CD4-positive, alpha-beta memory T cell (primary cell): ENCODE measurements around the gene ACOX2. TPM values are rescaled to one million over a fixed set of nuclear protein-coding genes. Genes with fewer than 3 reads are reported as not detected.

Experiments
- CTCF ChIA-PET: fragments of 350-600 bp; sonication (Branson Sonifier 250); formaldehyde crosslinking; loops from one replicate; lab custom pipeline; 2021; ENCODE audit warnings: inconsistent platforms; ENCODE audit not compliant: partially characterized antibody; lab: Charles Lee
- POLR2A ChIA-PET: fragments of 350-600 bp; sonication (Branson Sonifier 250); formaldehyde crosslinking; loops from one replicate; lab custom pipeline; 2021; ENCODE audit not compliant: partially characterized antibody; lab: Charles Lee
- DNase-seq, 5 donors: peaks; one replicate each; pipeline versions ENCODE4 v3.0.0 to v3.0.0-alpha.2; 2020 to 2022; ENCODE audit warnings: mixed read lengths in 1 of 5
- H3K27ac ChIP-seq: one replicate; pipeline ENCODE4 v1.7.0; 2013; ENCODE audit warnings: low read depth, low read length
- H3K27me3 ChIP-seq: 2 replicates; pipeline ENCODE4 v1.7.0; 2013; ENCODE audit warnings: mild to moderate bottlenecking, low read length, moderate library complexity; ENCODE audit not compliant: insufficient read depth
- H3K36me3 ChIP-seq: 2 replicates; pipeline ENCODE4 v1.7.0; 2013; ENCODE audit warnings: mild to moderate bottlenecking, low read length, moderate library complexity; ENCODE audit not compliant: insufficient read depth
- H3K4me1 ChIP-seq: 2 replicates; pipeline ENCODE4 v1.7.0; 2013; ENCODE audit warnings: mild to moderate bottlenecking, low read length, moderate library complexity; ENCODE audit not compliant: insufficient read depth
- H3K4me3 ChIP-seq, 2 donors: one replicate each; pipeline ENCODE4 v1.7.0; 2013; ENCODE audit warnings: low read length in 2 of 2, mild to moderate bottlenecking in 1 of 2
- H3K9me3 ChIP-seq, 2 donors: one replicate each; pipeline ENCODE4 v1.7.0; 2013; ENCODE audit warnings: low read length in 2 of 2, control low read depth in 1 of 2; ENCODE audit not compliant: control insufficient read depth in 1 of 2
- H3K27ac Mint-ChIP-seq, 7 donors: one replicate each; pipeline ENCODE4 v1.8.0; 2020 to 2021; ENCODE audit warnings: mixed read lengths in 7 of 7, mild to moderate bottlenecking in 6 of 7, inconsistent platforms in 3 of 7, moderate library complexity in 3 of 7
- H3K27me3 Mint-ChIP-seq, 2 donors: one replicate each; pipeline ENCODE4 v1.8.0; 2020 to 2021; ENCODE audit warnings: mixed read lengths in 2 of 2
- H3K36me3 Mint-ChIP-seq, 2 donors: one replicate each; pipeline ENCODE4 v1.8.0; 2020 to 2021; ENCODE audit warnings: mixed read lengths in 2 of 2, inconsistent platforms in 1 of 2, mild to moderate bottlenecking in 1 of 2
- H3K4me1 Mint-ChIP-seq, 4 donors: one replicate each; pipeline ENCODE4 v1.8.0; 2020 to 2021; ENCODE audit warnings: mixed read lengths in 4 of 4, mild to moderate bottlenecking in 1 of 4
- H3K4me3 Mint-ChIP-seq, 8 donors: one replicate each; pipeline ENCODE4 v1.8.0; 2020 to 2021; ENCODE audit warnings: mixed read lengths in 8 of 8, mild to moderate bottlenecking in 7 of 8, moderate library complexity in 6 of 8, inconsistent platforms in 3 of 8
- H3K9me3 Mint-ChIP-seq, 8 donors: one replicate each; pipeline ENCODE4 v1.8.0; 2020 to 2021; ENCODE audit warnings: mixed read lengths in 8 of 8, mild to moderate bottlenecking in 5 of 8, inconsistent platforms in 3 of 8, moderate library complexity in 1 of 8
- intact Hi-C: fragments of 100-400 bp; cut with micrococcal nuclease; formaldehyde crosslinking; loops from one replicate; pipeline ENCODE4 v1.15.1; 2023
- polyA plus RNA-seq, 2 donors: library from polyadenylated mRNA; unstranded; fragments of 300-500 nt; fragmentation: Illumina TruSeq; gene quantifications; one replicate each; pipeline ENCODE4 v1.2.3, GENCODE V29; 2021
- total RNA-seq, 2 experiments: library from RNA; stranded (reverse); gene quantifications; one replicate each; pipeline ENCODE4 v1.2.3, GENCODE V29; 2021

The ACOX2 gene
- total and polyA plus RNA-seq, 4 experiments from 2014 or later, result not detected

GRCh38 chr3:58520403-58521335 lies 16.3 kb downstream of the ACOX2 start:
- Histone ChIP-seq H3K27ac (no peak overlapping the region), H3K4me1 (no peaks in the 10 kb centered on the region), H3K27me3 (no peaks in the 10 kb centered on the region), H3K36me3 (no peaks in the 10 kb centered on the region), H3K4me3 (no peak overlapping the region), H3K9me3 (no peaks in the 10 kb centered on the region)
- intact Hi-C loops, result no loop called here
- no peaks in the 10 kb centered on the region for H3K9me3 Mint-ChIP-seq
- no peak for DNase-seq
- ChIA-PET CTCF (interaction anchor here (2.0 kb wide), 1 partner anchor 12 kb away, joined by 7 read pairs; no protein-coding TSS in a partner anchor), POLR2A (no interaction called here)
- no peaks in the 10 kb centered on the region for H3K27me3 Mint-ChIP-seq
- H3K27ac Mint-ChIP-seq, result peak overlapping the region in 2 of 7 donors; percentile 11 to 63
- H3K36me3 Mint-ChIP-seq, result no peaks in the 10 kb centered on the region
- H3K4me3 Mint-ChIP-seq, result no peak overlapping the region
- no peaks in the 10 kb centered on the region for H3K4me1 Mint-ChIP-seq

DNA sequence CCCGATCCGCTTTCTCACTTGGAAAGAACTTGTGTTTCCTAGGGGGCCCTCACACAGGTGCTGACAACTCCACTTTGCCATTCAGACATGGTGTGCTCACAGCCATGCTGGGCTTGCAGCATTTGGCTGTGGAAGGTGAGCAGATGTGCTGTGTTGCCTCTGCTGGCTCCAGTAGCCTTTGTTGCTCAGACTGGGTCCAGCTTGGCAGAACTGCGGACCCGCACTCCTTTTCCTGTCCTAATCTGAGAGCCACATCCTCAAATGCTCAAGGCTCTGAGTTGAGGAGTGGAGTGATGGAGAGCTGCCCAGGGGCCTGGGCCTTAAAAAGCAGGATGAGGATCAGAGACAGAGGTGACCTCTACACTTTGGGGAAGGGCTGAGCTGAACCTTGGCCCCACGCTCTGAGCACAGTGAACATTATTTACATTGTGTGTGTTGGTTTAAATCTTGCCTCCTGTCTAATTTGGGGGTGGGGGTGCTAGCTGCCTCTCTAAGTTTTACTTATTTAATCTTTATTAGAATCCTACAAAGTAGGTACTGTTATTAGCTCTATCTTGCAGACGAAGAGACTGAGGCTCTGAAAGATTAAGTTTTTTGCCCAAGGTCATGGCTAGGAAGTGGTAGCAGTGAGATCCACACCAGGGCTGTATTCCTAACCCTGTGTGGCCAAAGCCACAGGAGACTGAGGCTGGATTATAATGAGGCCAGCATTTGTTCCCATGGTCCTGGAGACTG lies 17.2 kb downstream of the ACOX2 start:
- Mint-ChIP-seq H3K27me3 (no peaks in the 10 kb centered on the region), H3K36me3 (no peaks in the 10 kb centered on the region), H3K4me1 (no peaks in the 10 kb centered on the region), H3K4me3 (no peak overlapping the region), H3K27ac (peak overlapping the region in 1 of 7 donors; percentile 63), H3K9me3 (no peaks in the 10 kb centered on the region)
- Histone ChIP-seq H3K9me3 (no peaks in the 10 kb centered on the region), H3K36me3 (no peaks in the 10 kb centered on the region), H3K27ac (no peak overlapping the region), H3K4me1 (no peaks in the 10 kb centered on the region), H3K4me3 (no peak overlapping the region), H3K27me3 (no peaks in the 10 kb centered on the region)
- ChIA-PET CTCF (interaction anchor here (2.0 kb wide), 1 partner anchor 13 kb away, joined by 7 read pairs; no protein-coding TSS in a partner anchor), POLR2A (no interaction called here)
- intact Hi-C loops, result no loop called here
- no peak for DNase-seq

DNA sequence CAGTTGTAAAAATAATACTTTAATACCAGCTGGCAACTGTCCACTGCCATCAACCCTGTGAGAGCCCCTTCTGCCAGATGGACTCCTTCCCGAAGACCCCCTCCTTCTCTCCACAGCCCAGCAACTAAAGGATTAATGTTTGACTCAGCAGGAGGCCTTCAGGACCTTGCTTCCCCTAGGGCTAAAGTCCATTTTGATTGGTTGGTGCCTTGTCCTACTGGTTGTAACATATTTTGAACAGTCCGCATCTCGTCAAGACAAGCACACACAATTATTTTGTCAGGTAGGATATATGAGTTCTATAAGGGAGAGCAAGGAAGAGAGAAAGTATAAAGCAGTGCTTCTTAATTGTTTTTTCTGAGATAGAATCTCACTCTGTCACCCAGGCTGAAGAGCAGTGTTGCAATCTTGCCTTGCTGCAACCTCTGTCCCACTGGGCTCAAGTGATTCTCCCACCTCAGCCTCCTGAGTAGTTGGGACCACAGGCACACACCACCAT lies 18.6 kb downstream of the ACOX2 start:
- Mint-ChIP-seq H3K27ac (no peak overlapping the region), H3K4me1 (no peaks in the 10 kb centered on the region), H3K36me3 (no peaks in the 10 kb centered on the region), H3K4me3 (no peak overlapping the region), H3K9me3 (no peaks in the 10 kb centered on the region), H3K27me3 (no peaks in the 10 kb centered on the region)
- Histone ChIP-seq H3K4me3 (no peak overlapping the region), H3K27me3 (no peaks in the 10 kb centered on the region), H3K27ac (no peak overlapping the region), H3K9me3 (no peaks in the 10 kb centered on the region), H3K4me1 (no peaks in the 10 kb centered on the region), H3K36me3 (no peaks in the 10 kb centered on the region)
- DNase-seq, result no peak
- intact Hi-C loops, result no loop called here
- ChIA-PET POLR2A (no interaction called here), CTCF (interaction anchor here (0.6 kb wide), 1 partner anchor 211 kb away, joined by 6 read pairs; no protein-coding TSS in a partner anchor)

DNA sequence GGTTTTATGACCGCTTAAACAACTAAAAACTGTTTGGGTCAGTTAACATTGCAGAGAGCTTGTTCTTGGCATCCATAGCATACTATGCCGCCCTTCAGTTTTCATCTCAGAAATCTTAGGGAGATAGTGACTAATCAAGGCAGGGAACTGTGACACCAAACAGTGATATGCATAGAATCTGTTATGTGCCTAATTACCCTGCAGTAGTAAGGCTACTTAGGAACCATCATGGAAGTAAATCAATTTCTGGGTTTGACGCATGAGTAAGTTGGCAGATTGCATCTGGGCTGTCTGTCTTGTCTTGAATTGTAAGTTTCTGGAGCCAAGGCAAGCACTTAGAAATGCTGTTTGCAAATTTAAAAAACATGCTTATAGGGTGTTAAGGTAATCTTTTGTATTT lies 22.6 kb downstream of the ACOX2 start:
- no peaks in the 10 kb centered on the region for H3K27me3 ChIP-seq
- no peak overlapping the region for H3K27ac ChIP-seq
- no peak for DNase-seq
- H3K27ac Mint-ChIP-seq, result no peak overlapping the region
- H3K36me3 Mint-ChIP-seq, result peaks cover 0 to 7% of the 10 kb centered on the region in 2 donors
- no peaks in the 10 kb centered on the region for H3K9me3 ChIP-seq
- no peaks in the 10 kb centered on the region for H3K36me3 ChIP-seq
- H3K4me1 ChIP-seq, result no peaks in the 10 kb centered on the region
- ChIA-PET CTCF (no interaction called here), POLR2A (no interaction called here)
- H3K4me1 Mint-ChIP-seq, result no peaks in the 10 kb centered on the region
- H3K4me3 ChIP-seq, result no peak overlapping the region
- intact Hi-C loops, result no loop called here
- no peaks in the 10 kb centered on the region for H3K9me3 Mint-ChIP-seq
- no peak overlapping the region for H3K4me3 Mint-ChIP-seq
- H3K27me3 Mint-ChIP-seq, result no peaks in the 10 kb centered on the region

- Histone ChIP-seq H3K4me1 (no peaks in the 10 kb centered on the region), H3K9me3 (no peaks in the 10 kb centered on the region), H3K27me3 (no peaks in the 10 kb centered on the region), H3K4me3 (no peak overlapping the region), H3K27ac (no peak overlapping the region), H3K36me3 (no peaks in the 10 kb centered on the region)
- no peak overlapping the region for H3K27ac Mint-ChIP-seq
- DNase-seq, result no peak
- H3K9me3 Mint-ChIP-seq, result no peaks in the 10 kb centered on the region
- CTCF ChIA-PET, result interaction anchor here (1.1 kb wide), 1 partner anchor 202 kb away, joined by 4 read pairs; the partner anchor contains the start of genes HTD2 and RPP14
- intact Hi-C loops, result no loop called here
- no peak overlapping the region for H3K4me3 Mint-ChIP-seq
- POLR2A ChIA-PET, result no interaction called here
- peaks cover 0 to 1% (median 0%) of the 10 kb centered on the region in 4 donors for H3K4me1 Mint-ChIP-seq
- no peaks in the 10 kb centered on the region for H3K27me3 Mint-ChIP-seq
- H3K36me3 Mint-ChIP-seq, result peaks cover 7 to 8% of the 10 kb centered on the region in 2 donors
These were observed 28.6 kb downstream of the ACOX2 start for GRCh38 chr3:58508437-58508836.

DNA sequence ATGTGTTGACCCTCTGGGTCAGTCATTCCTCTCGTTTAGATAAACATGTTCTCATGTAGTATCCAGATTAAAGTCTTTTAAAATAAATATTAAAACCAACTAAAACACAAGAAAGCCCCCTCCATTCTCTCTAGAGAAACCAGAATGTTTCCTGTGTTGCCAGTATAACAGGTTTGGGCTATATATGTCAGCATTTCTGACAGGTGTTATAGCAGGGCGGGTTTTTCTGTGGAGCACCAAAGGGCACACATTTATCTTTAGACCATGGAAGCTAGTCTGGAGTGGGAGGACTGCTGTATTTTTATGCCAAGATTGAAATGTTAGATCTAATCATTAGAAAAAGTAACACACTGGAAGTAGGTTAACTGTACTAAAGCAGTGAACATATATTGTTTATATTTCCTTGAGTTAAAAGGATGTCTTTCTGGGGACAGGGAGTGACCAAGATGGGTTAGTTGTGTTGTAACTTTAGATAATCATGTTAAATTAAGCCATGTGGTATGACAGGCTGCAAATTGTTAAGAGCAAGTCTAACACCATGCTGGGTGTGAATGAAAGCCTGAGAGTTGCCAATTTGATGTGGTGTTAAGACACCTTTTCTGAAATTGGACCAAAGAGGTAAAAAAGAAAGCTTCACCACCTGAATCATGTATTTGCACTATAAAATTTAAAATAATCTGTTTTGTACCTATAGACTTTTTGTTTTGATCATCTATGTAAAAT lies 29.5 kb downstream of the ACOX2 start:
- peaks cover 7 to 12% of the 10 kb centered on the region in 2 donors for H3K36me3 Mint-ChIP-seq
- no peak overlapping the region for H3K27ac ChIP-seq
- peaks cover 0 to 1% (median 0%) of the 10 kb centered on the region in 4 donors for H3K4me1 Mint-ChIP-seq
- intact Hi-C loops, result no loop called here
- no peaks in the 10 kb centered on the region for H3K9me3 Mint-ChIP-seq
- no peaks in the 10 kb centered on the region for H3K27me3 Mint-ChIP-seq
- no peak overlapping the region for H3K4me3 ChIP-seq
- no peak overlapping the region for H3K4me3 Mint-ChIP-seq
- no peaks in the 10 kb centered on the region for H3K4me1 ChIP-seq
- H3K27ac Mint-ChIP-seq, result no peak overlapping the region
- ChIA-PET CTCF (interaction anchor here (1.1 kb wide), 1 partner anchor 201 kb away, joined by 4 read pairs; the partner anchor contains the start of genes HTD2 and RPP14), POLR2A (interaction anchor here (0.8 kb wide), 1 partner anchor 7 kb away, joined by 3 read pairs; no protein-coding TSS in a partner anchor)
- no peaks in the 10 kb centered on the region for H3K27me3 ChIP-seq
- H3K9me3 ChIP-seq, result no peaks in the 10 kb centered on the region
- no peak for DNase-seq
- no peaks in the 10 kb centered on the region for H3K36me3 ChIP-seq
